Uterine smooth muscle cell (primary cell): Measurements from ENCODE around the gene MTSS2. TPM values are rescaled to one million over a fixed set of nuclear protein-coding genes. Genes with fewer than 3 reads are reported as not detected.

Source experiments
- total RNA-seq: library from RNA; depleted of rRNA; stranded (reverse); fragments of >200 nt; gene quantifications from 2 replicates; pipeline ENCODE4 v1.2.3, GENCODE V29; 2014

Gene MTSS2
- total RNA-seq, result 15.6 and 22.7 TPM in 2 replicates

DNA sequence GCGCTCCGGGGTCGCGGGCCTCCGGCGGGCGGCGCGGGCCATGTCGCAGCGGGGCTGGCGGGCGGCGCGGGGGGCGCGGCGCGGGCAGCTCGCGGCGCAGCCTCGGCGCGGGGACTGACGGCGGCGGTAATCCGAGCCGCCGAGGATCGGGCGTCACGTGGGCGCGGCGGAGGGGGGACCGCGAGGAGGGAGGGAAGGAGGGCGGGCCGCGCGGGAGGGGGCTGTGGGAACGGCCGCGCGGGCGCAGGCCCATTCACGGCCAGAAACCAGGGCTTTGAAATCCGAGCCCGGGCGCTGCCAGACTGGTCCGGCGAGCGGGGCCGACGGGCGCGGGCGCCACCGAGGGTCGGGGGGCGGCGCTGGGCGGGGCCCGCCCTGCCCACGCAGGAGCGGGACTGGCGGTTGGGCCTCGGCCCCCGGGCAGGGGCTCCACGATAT, at the start of gene MTSS2:
Gene MTSS2 (minus strand): TSS at position 116 of the 438 bp plus-strand sequence. CDS start 262 bp downstream, outside the sequence.

DNA sequence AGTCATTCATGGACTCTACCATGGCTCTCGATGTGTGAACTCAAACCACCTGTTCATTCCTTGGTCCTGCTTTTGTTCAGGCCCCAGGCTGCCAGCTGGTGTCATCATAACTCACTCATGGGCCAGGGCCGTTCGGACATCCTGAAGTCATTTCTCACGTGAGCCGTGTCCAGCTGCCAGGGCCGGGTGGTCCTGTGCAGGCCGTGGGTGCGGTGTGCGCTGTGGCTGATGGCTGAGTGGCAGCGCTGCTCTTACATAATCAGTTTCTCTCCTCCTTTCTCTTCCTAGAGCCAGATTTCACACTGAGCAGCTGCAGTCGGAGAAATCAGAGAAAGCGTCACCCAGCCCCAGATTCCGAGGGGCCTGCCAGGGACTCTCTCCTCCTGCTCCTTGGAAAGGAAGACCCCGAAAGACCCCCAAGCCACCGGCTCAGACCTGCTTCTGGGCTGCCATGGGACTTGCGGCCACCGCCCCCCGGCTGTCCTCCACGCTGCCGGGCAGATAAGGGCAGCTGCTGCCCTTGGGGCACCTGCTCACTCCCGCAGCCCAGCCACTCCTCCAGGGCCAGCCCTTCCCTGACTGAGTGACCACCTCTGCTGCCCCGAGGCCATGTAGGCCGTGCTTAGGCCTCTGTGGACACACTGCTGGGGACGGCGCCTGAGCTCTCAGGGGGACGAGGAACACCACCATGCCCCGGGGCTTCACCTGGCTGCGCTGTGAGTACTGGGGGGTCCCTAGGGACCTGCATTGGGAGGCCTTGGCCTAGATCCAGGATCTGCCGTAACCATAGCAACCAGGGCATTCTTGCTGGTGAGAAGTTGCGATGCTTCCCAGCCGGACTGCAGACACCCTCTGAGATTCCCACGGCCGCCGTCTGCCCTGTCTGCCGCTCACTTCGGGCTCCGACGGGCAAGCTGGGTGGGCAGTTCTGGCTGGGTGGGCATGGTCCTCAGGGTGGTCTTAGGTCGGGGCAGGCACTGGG, 39.3 kb downstream of the MTSS2 start, which contains the start of gene IL34:
Gene IL34 (plus strand): TSS at position 300 of the 982 bp plus-strand sequence. CDS start 389 bp downstream, at position 689.

Other genes with a start within 250 kb of the MTSS2 start
- 20.9 and 21.4 TPM in 2 replicates for gene ST3GAL2, start 247.0 kb downstream of the MTSS2 start, total RNA-seq
- gene FCSK, start 231.5 kb downstream of the MTSS2 start, total RNA-seq, result 11.6 and 14.7 TPM in 2 replicates
- 76.6 and 102 TPM in 2 replicates for gene COG4, start 162.5 kb downstream of the MTSS2 start, total RNA-seq
- 141 and 206 TPM in 2 replicates for gene SF3B3, start 162.2 kb downstream of the MTSS2 start, total RNA-seq
- gene IL34, start 39.5 kb downstream of the MTSS2 start, total RNA-seq, result 2.0 and 6.2 TPM in 2 replicates
- gene VAC14, start 115.1 kb upstream of the MTSS2 start, total RNA-seq, result 30.2 and 35.4 TPM in 2 replicates